IMR-90 (cell line): ENCODE data around the gene ACTR10. TPM values are rescaled to one million over a fixed set of nuclear protein-coding genes. Genes with fewer than 3 reads are reported as not detected.

ENCODE experiments used
- ATAC-seq: fragments of 200-7000 bp; cut with Tn5 transposase; 2 replicates; pipeline ENCODE4 v1.9.1; 2020; ENCODE audit warnings: low read depth, mild to moderate bottlenecking, moderate library complexity
- BruUV-seq: library from RNA; stranded (reverse); fragments of 400-500 nt; replicated peaks from 2 replicates; lab custom pipeline; 2021; lab: Mats Ljungman, UMichigan
- CTCF ChIA-PET: fragments of 300-600 bp; formaldehyde crosslinking; extraction: SDS; loops from one replicate; lab custom pipeline; 2021; ENCODE audit warnings: antibody characterized with exemption; lab: Yijun Ruan, JAX
- POLR2A ChIA-PET: fragments of 300-600 bp; sonication (Branson Sonifier 250); formaldehyde crosslinking; loops from one replicate; lab custom pipeline; 2022; ENCODE audit warnings: antibody characterized with exemption; ENCODE audit not compliant: unreplicated experiment; lab: Charles Lee
- DNase-seq: peaks from one replicate; pipeline ENCODE4 v3.0.0; 2013
- H2AFZ ChIP-seq: replicated peaks from 2 replicates; pipeline ENCODE3; 2013; ENCODE audit warnings: low read length, mild to moderate bottlenecking; ENCODE audit not compliant: poor library complexity
- H2AK5ac ChIP-seq: 2 replicates; pipeline ENCODE4 v1.6.1; 2013; ENCODE audit warnings: low read depth, low read length, inconsistent platforms
- H2AK9ac ChIP-seq: replicated peaks from 2 replicates; pipeline ENCODE3; 2013; ENCODE audit warnings: mild to moderate bottlenecking, low read depth, low read length, moderate library complexity; ENCODE audit not compliant: poor library complexity
- H2BK120ac ChIP-seq: 2 replicates; pipeline ENCODE4 v1.6.1; 2013; ENCODE audit warnings: low read depth, low read length, inconsistent platforms
- H2BK15ac ChIP-seq: 3 replicates; pipeline ENCODE4 v1.6.1; 2013; ENCODE audit warnings: low read depth, low read length, inconsistent platforms
- H2BK20ac ChIP-seq: 2 replicates; pipeline ENCODE4 v1.6.1; 2013; ENCODE audit warnings: low read depth, mild to moderate bottlenecking, inconsistent platforms, low read length, moderate library complexity
- H2BK5ac ChIP-seq: 2 replicates; pipeline ENCODE4 v1.6.1; 2013; ENCODE audit warnings: mild to moderate bottlenecking, low read depth, low read length, inconsistent platforms; ENCODE audit not compliant: poor library complexity, severe bottlenecking
- H3K14ac ChIP-seq: replicated peaks from 2 replicates; pipeline ENCODE4 v1.6.1; 2013; ENCODE audit warnings: low read depth, low read length, inconsistent platforms
- H3K18ac ChIP-seq: 2 replicates; pipeline ENCODE4 v1.6.1; 2013; ENCODE audit warnings: low read depth, low read length, control low read depth
- H3K23ac ChIP-seq: 2 replicates; pipeline ENCODE4 v1.6.1; 2013; ENCODE audit warnings: low read depth, low read length, inconsistent platforms
- H3K27ac ChIP-seq: 2 replicates; pipeline ENCODE4 v1.5.1; 2013; ENCODE audit warnings: mild to moderate bottlenecking, control low read depth, low read length; ENCODE audit not compliant: insufficient read depth
- H3K27me3 ChIP-seq: 2 replicates; pipeline ENCODE4 v1.6.1; 2013; ENCODE audit warnings: low read length; ENCODE audit not compliant: control insufficient read depth, insufficient read depth
- H3K36me3 ChIP-seq: 2 replicates; pipeline ENCODE4 v1.6.1; 2013; ENCODE audit warnings: low read length, mixed read lengths; ENCODE audit not compliant: control insufficient read depth, insufficient read depth
- H3K4ac ChIP-seq: 2 replicates; pipeline ENCODE4 v1.6.1; 2013; ENCODE audit warnings: low read depth, low read length, inconsistent platforms
- H3K4me1 ChIP-seq: 2 replicates; pipeline ENCODE4 v1.6.1; 2013; ENCODE audit warnings: low read length, mixed read lengths; ENCODE audit not compliant: control insufficient read depth, insufficient read depth
- H3K4me2 ChIP-seq: 2 replicates; pipeline ENCODE4 v1.6.1; 2013; ENCODE audit warnings: low read depth, mild to moderate bottlenecking, control low read depth, low read length, moderate library complexity
- H3K4me3 ChIP-seq: 2 replicates; pipeline ENCODE4 v1.5.1; 2013; ENCODE audit warnings: low read depth, mild to moderate bottlenecking, control low read depth, low read length, moderate library complexity; ENCODE audit not compliant: insufficient read depth
- H3K56ac ChIP-seq: 2 replicates; pipeline ENCODE4 v1.6.1; 2013; ENCODE audit warnings: low read length, inconsistent platforms; ENCODE audit not compliant: insufficient read depth; ENCODE audit errors: extremely low read depth
- H3K79me1 ChIP-seq, 2 experiments: 2 replicates each; pipeline ENCODE4 v1.6.1; 2013; ENCODE audit warnings: low read length in 2 of 2, inconsistent platforms in 1 of 2, low read depth in 1 of 2
- H3K9ac ChIP-seq: 2 replicates; pipeline ENCODE4 v1.6.1; 2013; ENCODE audit warnings: low read depth, low read length, control low read depth
- H3K9me1 ChIP-seq: 2 replicates; pipeline ENCODE4 v1.6.1; 2013; ENCODE audit warnings: low read length, inconsistent platforms; ENCODE audit not compliant: insufficient read depth
- H3K9me3 ChIP-seq: 2 replicates; pipeline ENCODE4 v1.6.1; 2013; ENCODE audit warnings: low read length; ENCODE audit not compliant: control insufficient read depth, insufficient read depth
- H4K20me1 ChIP-seq: 2 replicates; pipeline ENCODE4 v1.6.1; 2013; ENCODE audit warnings: low read length, inconsistent platforms; ENCODE audit not compliant: insufficient read depth
- H4K5ac ChIP-seq: 2 replicates; pipeline ENCODE4 v1.6.1; 2013; ENCODE audit warnings: mild to moderate bottlenecking, low read depth, low read length, control low read depth
- H4K8ac ChIP-seq, 2 experiments: 2 replicates each; pipeline ENCODE4 v1.6.1; 2013; ENCODE audit warnings: low read depth in 2 of 2, low read length in 2 of 2, control low read depth in 1 of 2, inconsistent platforms in 1 of 2
- H4K91ac ChIP-seq: 2 replicates; pipeline ENCODE4 v1.6.1; 2013; ENCODE audit warnings: low read depth, low read length, inconsistent platforms; ENCODE audit not compliant: insufficient read depth
- BHLHE40 ChIP-seq: fragments of 150-350 bp; IDR thresholded peaks from 2 replicates; pipeline ENCODE4 v1.6.1; 2016; ENCODE audit warnings: mild to moderate bottlenecking, low read depth, low read length
- CEBPB ChIP-seq: IDR thresholded peaks from 2 replicates; pipeline ENCODE4 v1.6.1; 2012; ENCODE audit warnings: low read depth, low read length, improper control_type of control experiment
- CHD1 ChIP-seq: IDR thresholded peaks from 2 replicates; pipeline ENCODE4 v1.6.1; 2012; ENCODE audit warnings: low read depth, low read length, improper control_type of control experiment
- FOS ChIP-seq: fragments of 150-350 bp; IDR thresholded peaks from 2 replicates; pipeline ENCODE4 v1.6.1; 2016; ENCODE audit warnings: low read depth, low read length
- MAFK ChIP-seq: IDR thresholded peaks from 2 replicates; pipeline ENCODE4 v1.6.1; 2012; ENCODE audit warnings: low read depth, low read length, improper control_type of control experiment
- MXI1 ChIP-seq: IDR thresholded peaks from 2 replicates; pipeline ENCODE4 v1.6.1; 2012; ENCODE audit warnings: low read depth, mild to moderate bottlenecking, low read length, moderate library complexity, borderline replicate concordance
- NFE2L2 ChIP-seq: fragments of 150-350 bp; IDR thresholded peaks from 2 replicates; pipeline ENCODE4 v1.6.1; 2016; ENCODE audit warnings: low read depth, mild to moderate bottlenecking, low read length
- POLR2A ChIP-seq: IDR thresholded peaks from 2 replicates; pipeline ENCODE4 v1.6.1; 2012; ENCODE audit warnings: mild to moderate bottlenecking, low read depth, low read length
- RCOR1 ChIP-seq: IDR thresholded peaks from 2 replicates; pipeline ENCODE4 v1.6.1; 2012; ENCODE audit warnings: mild to moderate bottlenecking, low read length, improper control_type of control experiment; ENCODE audit not compliant: insufficient replicate concordance
- SMC3 ChIP-seq: fragments of 150-350 bp; IDR thresholded peaks from 2 replicates; pipeline ENCODE4 v1.6.1; 2016; ENCODE audit warnings: low read depth, mild to moderate bottlenecking, antibody characterized with exemption, low read length, moderate library complexity
- whole genome bisulfite sequencing, 2 experiments: methylation state at CpG; one replicate each; pipeline versions ENCODE4 v1.1.5 to v1.1.7; 2013; ENCODE audit warnings: missing lambda C conversion rate in 2 of 2; ENCODE audit not compliant: insufficient read length in 1 of 2; ENCODE audit errors: extremely low coverage in 2 of 2; 5-methylcytosine and 5-hydroxymethylcytosine counted together
- dilution Hi-C: fragments of 300-500 bp; cut with HindIII; formaldehyde crosslinking; loops from one replicate; pipeline ENCODE4 v1.14.3; 2018; ENCODE audit warnings: low sequenced_read_pairs; ENCODE audit not compliant: unreplicated experiment
- in situ Hi-C: fragments of 300-500 bp; cut with MboI; formaldehyde crosslinking; loops from 3 replicates; pipeline ENCODE4 v1.14.3; 2019; ENCODE audit warnings: low sequenced_read_pairs, inconsistent platforms, mixed read lengths
- intact Hi-C: fragments of 100-400 bp; cut with micrococcal nuclease; formaldehyde crosslinking; loops from 2 replicates; pipeline ENCODE4 v1.10.0; 2022
- polyA plus RNA-seq, 3 experiments: library from polyadenylated mRNA; depleted of rRNA; stranded (reverse); fragments of >200 nt; gene quantifications; 2 replicates each; pipeline ENCODE4 v1.2.3, GENCODE V29; 2012; ENCODE audit warnings: low replicate concordance in 1 of 3
- total RNA-seq: library from RNA; depleted of rRNA; stranded (reverse); fragments of >200 nt; gene quantifications from 2 replicates; pipeline ENCODE4 v1.2.3, GENCODE V29; 2012
- TF ChIP-seq, protein P1 (sequence below): fragments of 150-350 bp; IDR thresholded peaks from 2 replicates; pipeline ENCODE4 v1.6.1; 2016; ENCODE audit warnings: low read depth, mild to moderate bottlenecking, low read length, moderate library complexity, borderline replicate concordance
- TF ChIP-seq, protein P2 (sequence below): fragments of 150-350 bp; IDR thresholded peaks from 2 replicates; pipeline ENCODE4 v1.6.1; 2017; ENCODE audit warnings: mild to moderate bottlenecking, antibody characterized with exemption, low read length, low read depth

ACTR10 gene
- total and polyA plus RNA-seq, 2 of the 4 experiments (the other 2 are of a cell fraction): 71.0 to 71.7 TPM

DNA sequence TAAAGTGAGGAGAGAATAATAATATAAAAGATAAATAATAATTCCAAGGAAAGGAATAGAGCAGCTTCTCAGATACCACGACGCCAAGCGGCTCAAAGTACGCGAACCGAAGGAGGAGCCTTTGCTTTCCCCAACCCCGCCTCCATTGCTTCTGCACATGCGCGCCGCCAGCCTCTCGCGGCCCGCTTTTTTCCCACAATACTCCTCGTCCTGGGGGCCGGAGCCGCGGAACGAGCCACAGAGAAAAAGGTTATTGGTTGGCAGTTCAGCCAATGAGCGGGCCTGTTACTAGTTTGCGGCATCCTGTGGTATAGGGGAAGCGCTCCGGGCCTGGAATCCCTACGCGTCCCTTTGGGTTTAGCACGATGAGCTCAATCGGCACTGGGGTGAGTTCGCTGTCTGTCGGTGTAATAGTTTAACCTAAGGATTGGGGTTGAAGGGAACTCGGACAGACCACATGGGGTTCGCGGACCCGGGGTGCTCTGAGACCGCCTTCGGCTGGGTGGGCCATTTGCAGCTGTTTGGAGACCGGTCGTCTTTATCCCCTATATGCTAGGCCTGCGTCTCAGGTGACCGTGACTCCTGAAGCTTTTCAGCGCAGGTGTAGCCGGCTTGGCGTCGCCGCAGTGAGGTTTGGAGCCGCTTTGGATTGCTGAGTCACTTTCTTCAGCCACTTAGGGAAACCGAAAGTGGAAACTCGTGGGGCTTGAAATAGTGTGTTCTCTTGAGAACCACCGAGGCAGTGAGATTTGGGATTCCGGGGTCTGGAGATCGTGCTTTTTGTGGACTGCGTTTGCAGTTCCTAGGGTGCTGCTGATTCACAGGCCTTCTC lies 44.8 kb downstream of the ACTR10 start, which contains the start of gene PSMA3 (continued):
- TF ChIP-seq, protein P1, sequence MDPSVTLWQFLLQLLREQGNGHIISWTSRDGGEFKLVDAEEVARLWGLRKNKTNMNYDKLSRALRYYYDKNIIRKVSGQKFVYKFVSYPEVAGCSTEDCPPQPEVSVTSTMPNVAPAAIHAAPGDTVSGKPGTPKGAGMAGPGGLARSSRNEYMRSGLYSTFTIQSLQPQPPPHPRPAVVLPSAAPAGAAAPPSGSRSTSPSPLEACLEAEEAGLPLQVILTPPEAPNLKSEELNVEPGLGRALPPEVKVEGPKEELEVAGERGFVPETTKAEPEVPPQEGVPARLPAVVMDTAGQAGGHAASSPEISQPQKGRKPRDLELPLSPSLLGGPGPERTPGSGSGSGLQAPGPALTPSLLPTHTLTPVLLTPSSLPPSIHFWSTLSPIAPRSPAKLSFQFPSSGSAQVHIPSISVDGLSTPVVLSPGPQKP: no peak
- TF ChIP-seq SMC3: no peak

DNA sequence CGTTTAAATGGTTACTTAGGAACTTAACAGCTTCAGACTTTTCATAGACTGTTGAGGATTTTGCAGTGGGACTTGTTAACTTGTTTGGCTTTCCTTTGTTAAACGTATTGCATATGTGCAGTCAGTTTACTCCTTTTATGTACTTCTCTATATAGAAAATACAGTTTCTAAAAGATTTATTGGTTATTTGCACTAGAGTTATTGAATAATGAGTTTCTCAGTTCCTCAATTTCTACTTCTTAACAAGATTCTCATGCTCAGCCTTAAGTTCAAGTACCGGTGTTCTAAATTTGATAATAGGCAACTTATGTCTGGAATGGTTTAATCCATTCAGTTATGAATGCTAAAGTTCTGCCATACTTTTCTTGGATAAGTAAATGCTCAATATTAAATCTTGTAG lies 45.6 kb downstream of the ACTR10 start:
- Histone ChIP-seq H3K9me3 (no peaks in the 10 kb centered on the region), H3K14ac (peak overlapping the region; percentile 90; the same call in 1 of the 2 replicates), H3K27me3 (no peaks in the 10 kb centered on the region), H3K23ac (peak overlapping the region; percentile 93; the same call in 1 of the 2 replicates), H3K79me1 (peaks cover 0 to 24% of the 10 kb centered on the region in 2 experiments; a peak in 3 of 4 replicates), H3K4me3 (peak overlapping the region; percentile 80), H2BK15ac (no peak overlapping the region), H3K9me1 (no peaks in the 10 kb centered on the region), H3K36me3 (peaks cover 8% of the 10 kb centered on the region), H2AFZ (no peak overlapping the region), H2AK5ac (no peak overlapping the region), H2BK5ac (peak overlapping the region; percentile 85), H4K20me1 (peaks cover 33% of the 10 kb centered on the region), H3K27ac (peak overlapping the region; percentile 93; the same call in 1 of the 2 replicates), H3K4me2 (peak overlapping the region; percentile 52; the same call in 1 of the 2 replicates), H3K56ac (peak overlapping the region; percentile 96), H2BK20ac (no peak overlapping the region), H3K4me1 (no peaks in the 10 kb centered on the region), H2AK9ac (no peak overlapping the region), H3K9ac (peak overlapping the region; percentile 93), H2BK120ac (no peak overlapping the region), H4K8ac (peak overlapping the region; percentile 83 to 89; a peak in 2 of 4 replicates), H4K5ac (no peak overlapping the region), H3K4ac (peak overlapping the region; percentile 89; the same call in 1 of the 2 replicates), H4K91ac (no peak overlapping the region), H3K18ac (no peak overlapping the region)
- no TSS peak for BruUV-seq
- ChIA-PET POLR2A (no interaction called here), CTCF (interaction anchor here (1.4 kb wide), 1 partner anchor 137 kb away, joined by 4 read pairs; no protein-coding TSS in a partner anchor)
- no peak for DNase-seq
- WGBS, 2 experiments: no CpG with 5 or more reads among the region's 3 CpGs
- in situ Hi-C loops (loop anchor here (25.0 kb wide), 1 partner anchor 983 kb away; the partner anchor contains the start of genes AP5M1 and EXOC5), intact Hi-C loops (no loop called here), dilution Hi-C loops (no loop called here)
- TF ChIP-seq, protein P2, sequence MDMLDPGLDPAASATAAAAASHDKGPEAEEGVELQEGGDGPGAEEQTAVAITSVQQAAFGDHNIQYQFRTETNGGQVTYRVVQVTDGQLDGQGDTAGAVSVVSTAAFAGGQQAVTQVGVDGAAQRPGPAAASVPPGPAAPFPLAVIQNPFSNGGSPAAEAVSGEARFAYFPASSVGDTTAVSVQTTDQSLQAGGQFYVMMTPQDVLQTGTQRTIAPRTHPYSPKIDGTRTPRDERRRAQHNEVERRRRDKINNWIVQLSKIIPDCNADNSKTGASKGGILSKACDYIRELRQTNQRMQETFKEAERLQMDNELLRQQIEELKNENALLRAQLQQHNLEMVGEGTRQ: no peak
- no peak for TF ChIP-seq NFE2L2
- TF ChIP-seq POLR2A: no peak
- TF ChIP-seq, protein P1: no peak
- TF ChIP-seq RCOR1: no peak
- TF ChIP-seq CEBPB: no peak
- no peak for TF ChIP-seq MXI1
- TF ChIP-seq FOS: no peak
- TF ChIP-seq CHD1: no peak
- TF ChIP-seq BHLHE40: no peak
- TF ChIP-seq MAFK: no peak
- no peak for TF ChIP-seq SMC3
- no peak for ATAC-seq
